ENCODE measurements around the gene FOSL2.

DNA sequence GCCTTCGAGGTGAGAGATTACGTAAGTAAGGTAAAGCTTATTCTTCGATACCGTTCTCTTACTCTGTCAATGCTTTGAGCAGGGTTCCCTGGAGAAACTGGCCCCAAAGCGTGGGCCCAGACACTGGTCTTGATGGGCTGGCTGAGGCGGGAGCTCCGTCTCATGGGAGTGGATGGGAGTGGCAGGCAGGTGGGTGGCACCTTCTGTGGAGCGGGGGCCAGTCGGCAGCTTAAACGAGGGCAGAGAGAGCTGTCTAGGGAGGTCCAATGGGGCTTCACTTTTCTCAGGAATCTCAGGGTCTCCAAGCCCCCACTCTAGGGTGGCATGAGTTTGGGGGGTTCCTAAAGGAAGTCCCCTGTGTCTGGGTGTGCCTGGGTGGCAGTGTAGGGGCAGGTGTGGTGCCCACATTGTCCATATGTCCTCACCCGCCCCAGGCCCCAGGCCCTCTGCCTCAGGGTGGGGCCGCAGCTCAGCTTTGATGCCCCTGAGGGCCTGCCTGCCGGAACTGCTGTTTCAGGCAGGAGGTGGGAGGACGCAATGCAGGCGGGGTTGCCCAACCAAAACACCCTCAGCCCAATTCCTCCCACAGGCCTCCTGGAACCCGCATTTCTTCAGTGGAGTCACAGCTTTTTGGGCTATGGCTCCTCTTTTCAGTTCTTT is 32.5 kb upstream of the FOSL2 start:
- TF ChIP-seq POLR2A (IDR thresholded peaks at IDR 0.05; ENCODE audit: low read length) (no peak), GATA1 (IDR thresholded peaks at IDR 0.05; ENCODE audit: low read depth, low read length) (no peak)

Data from erythroblast (primary cell).